Smooth muscle cell (in vitro differentiated cells): Measurements from ENCODE around the gene CYP26B1. TPM values are rescaled to one million over a fixed set of nuclear protein-coding genes. Genes with fewer than 3 reads are reported as not detected.

ENCODE experiments used
- DNase-seq: peaks from one replicate; lab custom pipeline; 2025; ENCODE audit not compliant: unreplicated experiment; lab: John Stamatoyannopoulos, UW
- H2AFZ ChIP-seq: fragments of 200-600 bp; sonication (generic); 2 replicates; pipeline ENCODE4 v1.6.0; 2016; ENCODE audit warnings: antibody characterized with exemption, low read depth, mild to moderate bottlenecking
- H3F3A ChIP-seq: fragments of 200-600 bp; sonication (generic); 2 replicates; pipeline ENCODE4 v1.6.0; 2017; ENCODE audit warnings: antibody characterized with exemption, low read depth
- H3K27ac ChIP-seq: fragments of 200-600 bp; sonication (generic); 2 replicates; pipeline ENCODE4 v1.5.1; 2016; ENCODE audit warnings: low read depth, mild to moderate bottlenecking
- H3K27me3 ChIP-seq: fragments of 200-600 bp; sonication (generic); 2 replicates; pipeline ENCODE4 v1.6.1; 2016; ENCODE audit warnings: low read depth, mild to moderate bottlenecking
- H3K36me3 ChIP-seq: fragments of 200-600 bp; sonication (generic); 2 replicates; pipeline ENCODE4 v1.5.1; 2016; ENCODE audit warnings: low read depth
- H3K4me1 ChIP-seq: fragments of 200-600 bp; sonication (generic); 2 replicates; pipeline ENCODE4 v1.5.1; 2016; ENCODE audit warnings: low read depth
- H3K4me2 ChIP-seq: fragments of 200-600 bp; sonication (generic); 2 replicates; pipeline ENCODE4 v1.6.0; 2016; ENCODE audit warnings: mild to moderate bottlenecking
- H3K4me3 ChIP-seq: fragments of 200-600 bp; sonication (generic); 2 replicates; pipeline ENCODE4 v1.5.1; 2016; ENCODE audit warnings: mild to moderate bottlenecking
- H3K79me2 ChIP-seq: fragments of 200-600 bp; sonication (generic); 2 replicates; pipeline ENCODE4 v1.6.0; 2016; ENCODE audit warnings: low read depth, mild to moderate bottlenecking
- H3K9ac ChIP-seq: fragments of 200-600 bp; sonication (generic); 2 replicates; pipeline ENCODE4 v1.6.0; 2016; ENCODE audit warnings: low read depth
- H3K9me3 ChIP-seq: fragments of 200-600 bp; sonication (generic); replicated peaks from 2 replicates; pipeline ENCODE4 v1.5.1; 2016; ENCODE audit warnings: low read depth
- H4K20me1 ChIP-seq: fragments of 200-600 bp; sonication (generic); 2 replicates; pipeline ENCODE4 v1.6.0; 2016; ENCODE audit warnings: low read depth
- WGBS: methylation state at CpG from one replicate; pipeline ENCODE4 v1.1.7; 2016; ENCODE audit warnings: low lambda C conversion rate; 5-methylcytosine and 5-hydroxymethylcytosine counted together
- polyA plus RNA-seq: library from polyadenylated mRNA; unstranded; fragments of >200 nt; fragmentation: Nextera tagmentation; extraction: Ambion mirVana; gene quantifications from 2 replicates; pipeline ENCODE4 v1.2.1, GENCODE V29; 2016
- total RNA-seq: library from RNA; depleted of rRNA; stranded (reverse); fragments of >200 nt; gene quantifications from 2 replicates; pipeline ENCODE4 v1.2.3, GENCODE V29; 2014
- TF ChIP-seq, protein P1 (sequence below): fragments of 200-600 bp; sonication (generic); IDR thresholded peaks from 2 replicates; pipeline ENCODE4 v1.5.1; 2017; ENCODE audit warnings: borderline replicate concordance, mild to moderate bottlenecking, antibody characterized with exemption; ENCODE audit not compliant: insufficient read depth, poor library complexity, severe bottlenecking

CYP26B1 gene
- total and polyA plus RNA-seq, 2 experiments from 2014 or later = 0.48 to 1.1 TPM

DNA sequence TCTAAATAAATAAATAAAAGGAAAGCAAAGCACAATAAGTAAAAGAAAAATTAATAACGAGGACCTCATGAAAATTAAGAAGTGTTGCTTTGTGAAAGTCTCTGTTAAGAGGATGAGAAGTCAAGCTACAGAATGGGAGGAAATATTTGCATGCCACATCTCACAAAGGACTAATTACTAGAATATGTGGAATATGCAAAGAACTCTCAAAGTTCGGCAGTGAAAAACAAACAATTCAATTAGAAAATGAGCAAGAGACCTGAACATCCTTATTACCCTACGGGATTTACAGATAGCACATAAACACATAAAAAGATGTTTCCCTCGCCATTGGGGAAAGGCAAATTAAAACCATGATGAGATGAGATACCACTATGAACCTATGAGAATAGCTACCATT is 23.3 kb downstream of the CYP26B1 start:
- no peak for DNase-seq
- H3K4me2 ChIP-seq = no peak overlapping the region
- H3K4me1 ChIP-seq = peaks cover under 1% of the 10 kb centered on the region
- no peak overlapping the region for H3K27ac ChIP-seq
- H3K36me3 ChIP-seq = no peaks in the 10 kb centered on the region
- no peaks in the 10 kb centered on the region for H4K20me1 ChIP-seq
- H3K9ac ChIP-seq = no peak overlapping the region
- no peak overlapping the region for H3K4me3 ChIP-seq
- 78% methylated on average over 4 of the region's 4 CpGs for WGBS
- no peaks in the 10 kb centered on the region for H3K27me3 ChIP-seq
- TF ChIP-seq, protein P1, sequence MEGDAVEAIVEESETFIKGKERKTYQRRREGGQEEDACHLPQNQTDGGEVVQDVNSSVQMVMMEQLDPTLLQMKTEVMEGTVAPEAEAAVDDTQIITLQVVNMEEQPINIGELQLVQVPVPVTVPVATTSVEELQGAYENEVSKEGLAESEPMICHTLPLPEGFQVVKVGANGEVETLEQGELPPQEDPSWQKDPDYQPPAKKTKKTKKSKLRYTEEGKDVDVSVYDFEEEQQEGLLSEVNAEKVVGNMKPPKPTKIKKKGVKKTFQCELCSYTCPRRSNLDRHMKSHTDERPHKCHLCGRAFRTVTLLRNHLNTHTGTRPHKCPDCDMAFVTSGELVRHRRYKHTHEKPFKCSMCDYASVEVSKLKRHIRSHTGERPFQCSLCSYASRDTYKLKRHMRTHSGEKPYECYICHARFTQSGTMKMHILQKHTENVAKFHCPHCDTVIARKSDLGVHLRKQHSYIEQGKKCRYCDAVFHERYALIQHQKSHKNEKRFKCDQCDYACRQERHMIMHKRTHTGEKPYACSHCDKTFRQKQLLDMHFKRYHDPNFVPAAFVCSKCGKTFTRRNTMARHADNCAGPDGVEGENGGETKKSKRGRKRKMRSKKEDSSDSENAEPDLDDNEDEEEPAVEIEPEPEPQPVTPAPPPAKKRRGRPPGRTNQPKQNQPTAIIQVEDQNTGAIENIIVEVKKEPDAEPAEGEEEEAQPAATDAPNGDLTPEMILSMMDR = no peak
- H3K9me3 ChIP-seq = peaks cover 5% of the 10 kb centered on the region
- H3K79me2 ChIP-seq = no peaks in the 10 kb centered on the region
- H3F3A ChIP-seq = no peaks in the 10 kb centered on the region
- H2AFZ ChIP-seq = no peak overlapping the region

DNA sequence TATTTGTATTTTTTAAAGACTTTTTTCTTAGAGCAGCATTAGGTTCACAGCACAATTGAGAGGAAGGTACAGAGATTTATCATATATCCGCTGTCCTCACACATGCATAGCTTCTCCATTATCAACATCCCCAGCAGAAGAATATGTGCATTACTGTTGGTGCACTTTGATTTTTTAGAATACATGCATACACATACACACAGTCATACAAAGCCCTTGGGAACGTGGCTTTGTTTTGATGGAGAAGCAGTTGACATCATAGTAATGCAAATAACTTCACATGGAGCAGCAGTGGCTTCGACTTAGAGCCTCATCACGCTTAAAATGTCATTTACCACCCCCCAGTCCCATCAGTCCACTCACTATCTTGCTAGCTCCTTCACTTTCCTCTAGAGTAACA is 26.5 kb downstream of the CYP26B1 start:
- Histone ChIP-seq H3K27me3 (no peaks in the 10 kb centered on the region), H3K79me2 (no peaks in the 10 kb centered on the region), H2AFZ (no peak overlapping the region), H3K9me3 (peaks cover 5% of the 10 kb centered on the region), H3K4me2 (no peak overlapping the region), H3F3A (no peaks in the 10 kb centered on the region), H3K4me1 (no peaks in the 10 kb centered on the region), H4K20me1 (no peaks in the 10 kb centered on the region), H3K4me3 (no peak overlapping the region), H3K27ac (no peak overlapping the region), H3K9ac (no peak overlapping the region), H3K36me3 (no peaks in the 10 kb centered on the region)
- TF ChIP-seq, protein P1 = no peak
- DNase-seq = no peak
- 91% methylated on average over 4 of the region's 4 CpGs for WGBS

DNA sequence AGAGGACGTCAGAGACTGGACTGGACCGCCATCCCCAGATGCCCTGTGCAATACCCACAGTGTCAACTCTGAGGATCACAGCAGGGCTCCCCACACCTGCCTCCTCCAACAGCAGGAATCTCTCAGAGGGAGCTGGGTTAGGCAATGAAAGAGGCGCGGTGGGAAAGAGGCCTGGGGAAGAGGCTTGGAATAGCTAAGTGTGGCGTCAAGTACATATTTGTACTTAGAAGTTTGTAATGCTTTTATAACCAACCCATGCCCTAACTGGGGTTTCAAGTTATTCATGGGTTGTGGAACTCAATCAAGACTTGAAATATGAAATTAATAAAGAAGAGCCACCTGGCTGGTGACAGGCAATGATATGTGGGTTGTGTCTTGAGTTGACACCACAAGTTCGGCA is 28.7 kb downstream of the CYP26B1 start:
- TF ChIP-seq, protein P1 = no peak
- no peak for DNase-seq
- H3K9me3 ChIP-seq = peaks cover 5% of the 10 kb centered on the region
- WGBS = 87% methylated on average over 6 of the region's 6 CpGs
- no peak overlapping the region for H3K4me3 ChIP-seq
- H3K9ac ChIP-seq = no peak overlapping the region
- no peaks in the 10 kb centered on the region for H3K79me2 ChIP-seq
- H4K20me1 ChIP-seq = no peaks in the 10 kb centered on the region
- H3F3A ChIP-seq = no peaks in the 10 kb centered on the region
- H3K36me3 ChIP-seq = no peaks in the 10 kb centered on the region
- H3K4me1 ChIP-seq = no peaks in the 10 kb centered on the region
- H2AFZ ChIP-seq = no peak overlapping the region
- no peaks in the 10 kb centered on the region for H3K27me3 ChIP-seq
- H3K4me2 ChIP-seq = no peak overlapping the region
- H3K27ac ChIP-seq = no peak overlapping the region

DNA sequence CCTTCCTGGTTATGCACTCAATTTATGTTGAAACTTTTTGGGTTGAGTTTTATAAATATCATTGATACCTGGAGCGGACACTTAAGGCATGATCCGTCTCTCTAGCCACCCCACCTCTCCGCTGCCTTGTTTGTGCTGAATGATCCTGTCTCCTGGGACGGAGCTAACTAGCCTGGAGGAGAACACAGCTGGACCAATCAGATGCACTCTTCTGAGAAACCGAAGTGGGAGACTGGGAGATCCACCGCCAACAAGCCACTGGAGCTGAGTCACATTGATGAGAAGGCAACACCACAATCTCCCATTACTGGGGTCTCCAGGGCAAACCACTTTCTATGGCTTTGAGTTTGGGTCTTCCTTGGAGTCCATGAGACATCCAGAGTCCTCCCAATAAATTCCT is 29.3 kb downstream of the CYP26B1 start:
- no peak for DNase-seq
- WGBS = 88% methylated on average over 6 of the region's 6 CpGs

More for the DNA sequence above, 29.3 kb downstream of the CYP26B1 start:
- Histone ChIP-seq H3K9ac (no peak overlapping the region), H3K27ac (no peak overlapping the region), H3F3A (no peaks in the 10 kb centered on the region), H3K79me2 (no peaks in the 10 kb centered on the region), H3K4me3 (no peak overlapping the region), H3K4me2 (no peak overlapping the region), H2AFZ (no peak overlapping the region), H3K27me3 (no peaks in the 10 kb centered on the region), H3K4me1 (no peaks in the 10 kb centered on the region), H3K9me3 (peaks cover 5% of the 10 kb centered on the region), H4K20me1 (no peaks in the 10 kb centered on the region), H3K36me3 (no peaks in the 10 kb centered on the region)
- TF ChIP-seq, protein P1 = no peak
